GM18498 (cell line): Measurements from ENCODE around the gene KCNQ4.
A peak's percentile ranks its signal among the peaks of the same experiment; 100 is the strongest.

ENCODE experiments used
- ATAC-seq: cut with Tn5 transposase; IDR thresholded peaks from one replicate; pipeline ENCODE4 v1.9.1; 2021; ENCODE audit warnings: mild to moderate bottlenecking, moderate library complexity; ENCODE audit not compliant: unreplicated experiment

Gene KCNQ4

GRCh38 chr1:40838980-40839942, 55.7 kb downstream of the KCNQ4 start:
- no peak for ATAC-seq

- no peak for ATAC-seq
These were observed 56.4 kb downstream of the KCNQ4 start for GRCh38 chr1:40839943-40840335.

GRCh38 chr1:40840526-40841323, 57.1 kb downstream of the KCNQ4 start:
- ATAC-seq, result no peak

- ATAC-seq, result no peak
These were observed 58.0 kb downstream of the KCNQ4 start for GRCh38 chr1:40841602-40842001.

- ATAC-seq, result no peak
These were observed 58.6 kb downstream of the KCNQ4 start for GRCh38 chr1:40842207-40842606.

GRCh38 chr1:40842691-40843090, 59.1 kb downstream of the KCNQ4 start:
- no peak for ATAC-seq

- ATAC-seq, result no peak
These were observed 60.5 kb downstream of the KCNQ4 start for GRCh38 chr1:40844079-40844478.

- no peak for ATAC-seq
These were observed 61.6 kb downstream of the KCNQ4 start for GRCh38 chr1:40844887-40845878.

- no peak for ATAC-seq
These were observed 62.3 kb downstream of the KCNQ4 start for GRCh38 chr1:40845895-40846294.

- no peak for ATAC-seq
These were observed 63.6 kb downstream of the KCNQ4 start for GRCh38 chr1:40847023-40847745.

GRCh38 chr1:40848530-40849189, 65.1 kb downstream of the KCNQ4 start:
- no peak for ATAC-seq

- peak; percentile 62 for ATAC-seq
These were observed 66.4 kb downstream of the KCNQ4 start for GRCh38 chr1:40849801-40850592.

GRCh38 chr1:40851643-40852042, 68.1 kb downstream of the KCNQ4 start:
- ATAC-seq, result peak; percentile 43

GRCh38 chr1:40853113-40853884, 69.7 kb downstream of the KCNQ4 start:
- no peak for ATAC-seq

GRCh38 chr1:40853885-40854170, 70.2 kb downstream of the KCNQ4 start:
- no peak for ATAC-seq

- ATAC-seq, result no peak
These were observed 71.9 kb downstream of the KCNQ4 start for GRCh38 chr1:40855513-40855912.

GRCh38 chr1:40856116-40856515, 72.5 kb downstream of the KCNQ4 start:
- no peak for ATAC-seq

GRCh38 chr1:40856656-40857302, 73.2 kb downstream of the KCNQ4 start:
- ATAC-seq, result no peak
